Endometrial microvascular endothelial cells (primary cell): ENCODE results near the gene CYP1B1. TPM values are rescaled to one million over a fixed set of nuclear protein-coding genes. Genes with fewer than 3 reads are reported as not detected.

Source experiments
- total RNA-seq: library from RNA; depleted of rRNA; stranded (reverse); fragments of >200 nt; gene quantifications from one replicate; pipeline ENCODE4 v1.2.3, GENCODE V29; 2015; ENCODE audit errors: inconsistent ontology term

Gene CYP1B1
- total RNA-seq, 1 donor from 2014 or later, result 0.28 TPM

Other genes with a start within 250 kb of the CYP1B1 start
- 2.3 TPM for gene RMDN2, start 150.9 kb downstream of the CYP1B1 start, total RNA-seq